HG03439 (cell line): ENCODE measurements around the gene TMEM117.

Experiments
- ATAC-seq: cut with Tn5 transposase; IDR thresholded peaks from one replicate; pipeline ENCODE4 v1.9.1; 2021; ENCODE audit warnings: mild to moderate bottlenecking, moderate library complexity; ENCODE audit not compliant: unreplicated experiment

Gene TMEM117

DNA sequence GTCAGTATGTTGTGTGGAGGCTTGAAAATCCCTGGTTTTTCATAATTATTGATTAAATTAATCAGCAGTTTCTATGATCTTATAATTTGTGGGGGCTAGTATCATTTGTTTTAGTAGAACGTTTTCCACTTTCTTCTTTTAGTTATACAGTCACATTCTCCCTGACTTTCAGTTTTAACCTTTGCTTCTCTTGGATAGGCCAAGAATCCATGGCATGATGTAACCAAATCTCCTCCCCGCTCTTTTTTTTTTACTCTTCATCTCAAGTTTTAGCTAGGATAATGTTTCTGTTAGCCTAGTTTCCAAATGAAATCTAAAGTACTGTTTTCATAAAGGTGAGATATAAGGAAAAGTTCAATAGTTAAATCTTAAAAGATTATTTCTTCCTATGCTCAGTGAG lies 106.5 kb downstream of the TMEM117 start:
- no peak for ATAC-seq

DNA sequence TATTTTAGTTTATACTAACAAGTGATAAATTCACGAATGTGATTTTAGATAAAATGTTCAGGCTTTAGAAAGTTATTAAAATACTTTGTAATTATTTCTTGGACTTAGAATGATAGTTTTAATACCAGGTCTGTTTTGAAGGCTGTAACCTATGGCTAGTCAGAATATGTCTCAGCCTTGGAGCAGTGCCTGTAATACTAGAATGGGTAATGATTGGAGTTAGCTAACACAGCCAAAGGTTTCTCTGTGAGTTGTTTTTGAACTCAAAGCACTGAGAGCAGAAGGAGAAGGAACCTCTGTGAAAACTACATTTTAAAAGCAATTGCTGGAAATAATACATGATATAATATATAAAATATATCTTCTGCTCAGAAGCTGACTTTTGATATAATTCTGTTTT lies 110.1 kb downstream of the TMEM117 start:
- no peak for ATAC-seq

DNA sequence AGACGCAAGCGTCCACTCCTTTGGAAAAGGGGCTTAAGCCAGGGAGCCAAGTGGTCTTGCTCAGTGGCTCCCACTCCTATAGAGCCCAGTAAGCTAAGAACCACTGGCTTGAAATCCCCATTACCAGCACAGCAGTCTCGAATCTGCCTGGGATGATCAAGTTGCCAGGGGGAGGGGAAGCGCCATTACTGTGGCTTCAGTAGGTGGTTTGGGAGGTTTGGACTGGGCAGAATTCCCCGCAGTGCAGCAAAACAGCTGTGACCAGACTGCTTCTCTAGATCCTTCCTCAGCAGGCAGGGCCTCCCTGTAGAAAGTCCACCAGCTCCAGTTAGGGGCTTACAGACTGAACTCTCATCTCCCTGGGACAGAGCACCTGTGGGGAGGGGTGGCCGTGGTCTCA lies 115.4 kb downstream of the TMEM117 start:
- ATAC-seq = no peak

DNA sequence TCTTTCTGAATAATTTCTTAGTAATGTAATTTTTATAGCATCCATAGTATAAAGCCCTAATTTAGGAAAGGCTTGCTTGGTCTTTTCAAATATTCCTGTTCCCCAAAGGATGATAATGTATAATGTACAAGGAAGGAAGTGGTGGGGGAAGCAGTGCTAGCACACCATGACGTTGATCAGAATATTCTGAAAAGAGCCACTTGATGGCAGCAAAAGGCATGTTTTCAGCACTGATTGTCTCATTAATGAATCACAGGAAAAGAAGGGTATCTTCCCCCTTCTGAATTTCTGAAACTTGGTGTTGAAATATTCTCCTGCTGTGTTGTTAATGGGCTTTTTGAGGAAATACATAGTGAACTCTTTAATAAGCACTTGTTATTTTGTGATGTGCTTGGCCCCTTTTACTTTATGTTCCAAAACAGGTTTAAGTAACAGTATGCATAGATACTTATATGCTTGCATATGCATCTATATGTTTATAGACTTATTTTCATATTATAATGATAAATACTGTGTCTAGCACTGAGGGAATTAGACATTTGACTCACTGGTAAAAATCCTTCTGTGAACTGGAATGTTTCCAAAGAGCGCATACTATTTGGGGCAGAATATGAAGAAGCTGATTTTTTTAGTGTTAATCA lies 122.0 kb downstream of the TMEM117 start:
- peak; percentile 87 for ATAC-seq

DNA sequence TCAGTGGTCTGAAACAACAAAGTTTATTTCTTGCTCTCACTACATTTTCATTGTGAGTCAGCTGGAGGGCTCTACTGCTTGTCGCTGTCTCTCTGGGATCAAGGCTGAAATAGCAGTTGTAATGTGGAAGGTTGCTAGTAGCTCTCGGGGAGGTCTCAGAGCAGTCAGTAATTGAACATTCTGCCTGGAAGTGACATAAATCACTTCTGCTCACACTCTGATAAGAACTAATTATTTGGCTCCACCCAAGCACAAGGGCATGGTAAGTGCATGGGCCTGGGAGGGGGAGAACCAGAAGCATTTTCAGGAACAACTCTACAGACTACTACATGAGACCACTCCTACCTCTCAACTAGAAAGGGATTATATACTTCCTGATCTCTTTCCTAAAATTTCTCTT lies 128.2 kb downstream of the TMEM117 start:
- no peak for ATAC-seq

DNA sequence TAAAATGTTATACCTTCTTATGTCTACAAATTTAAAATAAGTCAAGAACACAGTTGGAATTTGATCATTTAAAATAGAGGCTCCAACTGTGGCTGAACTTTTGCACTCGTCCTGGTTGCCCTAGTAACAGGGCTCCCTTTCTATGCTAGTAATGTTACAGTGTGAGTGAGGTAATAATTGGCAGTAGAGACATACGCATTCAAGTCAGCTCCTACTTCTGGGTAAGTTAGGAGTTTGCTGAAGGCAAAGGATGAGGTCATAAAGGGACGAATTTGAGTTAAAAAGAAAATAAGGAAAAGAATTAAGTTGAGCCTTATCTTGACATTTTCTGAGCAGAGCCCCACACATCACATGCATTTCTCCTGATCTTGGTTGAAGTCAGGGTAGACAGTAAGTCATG lies 129.1 kb downstream of the TMEM117 start:
- no peak for ATAC-seq

DNA sequence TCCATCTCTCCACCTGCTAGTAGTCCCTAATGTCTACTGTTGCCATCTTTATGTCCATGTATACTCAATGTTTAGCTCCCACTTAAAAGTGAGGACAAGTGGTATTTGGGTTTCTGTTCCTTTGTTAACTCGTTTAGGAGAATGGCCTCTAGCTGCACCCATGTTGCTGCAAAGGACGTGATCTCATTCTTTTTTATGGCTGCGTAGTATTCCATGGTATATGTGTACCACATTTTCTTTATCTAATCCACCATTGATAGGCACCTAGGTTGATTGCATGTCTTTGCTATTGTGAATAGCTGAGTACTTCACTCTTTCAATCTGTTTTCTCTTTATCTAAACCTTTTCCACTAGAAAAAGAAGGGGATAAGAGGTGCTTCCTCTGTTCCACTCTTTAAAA lies 130.0 kb downstream of the TMEM117 start:
- no peak for ATAC-seq

DNA sequence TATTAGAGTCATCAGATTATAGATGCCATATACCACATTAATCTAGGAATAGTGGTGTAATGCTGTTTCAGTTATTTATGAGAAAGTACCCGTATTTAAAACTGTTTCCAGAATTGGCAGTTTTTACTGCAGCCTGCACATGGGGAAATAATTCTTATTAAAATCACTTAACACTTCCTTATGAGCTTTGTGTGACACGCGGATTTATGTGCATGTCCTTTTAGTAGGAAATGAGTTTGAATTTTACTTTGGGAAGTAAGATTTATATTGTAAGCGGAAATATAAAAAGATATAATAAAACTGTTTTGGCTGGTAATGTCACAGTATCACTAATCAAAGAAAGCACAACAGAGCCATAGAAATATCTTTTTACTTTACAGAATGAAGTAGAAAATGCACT lies 132.9 kb downstream of the TMEM117 start:
- ATAC-seq = no peak

DNA sequence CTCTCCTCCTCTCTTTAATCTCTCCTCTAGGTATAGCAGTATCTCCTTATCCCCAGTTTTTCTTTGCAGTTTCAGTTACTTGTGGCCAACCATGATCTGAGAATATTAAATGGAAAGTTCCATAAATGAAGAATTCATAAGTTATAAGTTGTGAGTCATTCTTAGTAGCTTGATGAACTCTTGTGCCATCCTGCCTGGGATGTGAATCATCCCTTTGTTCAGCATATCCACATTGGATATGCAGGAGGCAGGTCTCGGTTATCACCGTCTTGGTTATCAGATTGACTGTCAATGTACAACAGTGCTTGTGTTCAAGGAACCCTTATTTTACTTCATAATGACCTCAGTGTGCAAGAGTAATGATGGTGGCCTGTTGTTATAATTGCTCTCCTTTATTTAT lies 134.0 kb downstream of the TMEM117 start:
- no peak for ATAC-seq

DNA sequence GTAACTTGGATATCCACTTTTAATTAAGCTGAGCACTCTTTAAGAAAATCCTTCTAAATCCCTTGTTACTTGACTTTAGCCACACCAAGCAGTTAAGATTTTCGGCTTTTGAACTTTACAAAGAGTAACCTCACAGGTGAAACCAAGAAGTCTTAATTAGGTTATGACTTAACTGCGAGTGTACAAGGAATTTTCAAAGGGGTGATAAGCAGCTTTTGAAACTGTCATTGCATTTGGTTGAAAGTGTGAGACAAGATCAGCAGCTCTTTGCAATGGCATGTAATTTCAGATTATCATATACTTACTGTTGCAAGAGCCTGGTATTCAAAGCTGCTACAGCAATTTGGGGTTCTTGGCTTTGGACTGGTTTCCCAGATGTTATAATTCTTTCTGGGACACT lies 137.5 kb downstream of the TMEM117 start:
- no peak for ATAC-seq

DNA sequence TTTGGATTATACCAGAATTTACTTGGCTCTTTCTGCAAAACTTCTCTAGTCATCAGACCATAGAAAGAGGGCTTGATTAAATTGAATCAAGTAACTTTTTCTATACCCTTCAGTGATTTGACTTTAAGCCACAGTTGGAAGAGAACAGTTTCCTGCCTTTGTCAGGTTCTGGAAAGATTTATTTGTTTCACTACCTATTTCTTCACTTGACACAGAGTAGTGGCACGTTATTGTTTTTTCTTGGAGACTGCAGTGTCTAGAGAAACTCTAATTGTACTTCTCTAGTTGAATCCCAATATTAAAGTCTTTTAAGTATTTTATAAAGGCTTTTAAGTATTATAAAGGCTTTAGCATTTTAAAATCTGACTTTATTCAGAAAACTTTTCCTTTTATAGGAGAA lies 138.1 kb downstream of the TMEM117 start:
- ATAC-seq = no peak

DNA sequence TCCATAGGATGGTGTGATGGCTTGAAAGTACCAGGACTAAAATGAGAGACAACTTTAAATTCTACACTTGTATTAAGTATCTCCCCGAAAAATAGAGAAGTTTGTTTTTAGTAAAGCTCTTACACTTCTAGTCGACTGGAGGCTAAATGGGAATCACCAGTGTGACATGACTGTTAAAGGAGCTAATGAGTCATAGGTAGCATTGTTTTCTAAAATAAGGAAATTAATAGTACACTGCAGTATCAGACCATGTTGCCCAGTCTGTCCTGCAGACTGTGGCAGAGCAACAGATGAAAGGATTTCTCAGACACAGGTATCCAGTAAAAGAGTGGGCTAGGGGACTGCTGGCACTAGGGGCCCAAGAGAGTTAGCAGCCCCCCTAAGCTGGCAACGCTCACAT lies 140.1 kb downstream of the TMEM117 start:
- no peak for ATAC-seq

DNA sequence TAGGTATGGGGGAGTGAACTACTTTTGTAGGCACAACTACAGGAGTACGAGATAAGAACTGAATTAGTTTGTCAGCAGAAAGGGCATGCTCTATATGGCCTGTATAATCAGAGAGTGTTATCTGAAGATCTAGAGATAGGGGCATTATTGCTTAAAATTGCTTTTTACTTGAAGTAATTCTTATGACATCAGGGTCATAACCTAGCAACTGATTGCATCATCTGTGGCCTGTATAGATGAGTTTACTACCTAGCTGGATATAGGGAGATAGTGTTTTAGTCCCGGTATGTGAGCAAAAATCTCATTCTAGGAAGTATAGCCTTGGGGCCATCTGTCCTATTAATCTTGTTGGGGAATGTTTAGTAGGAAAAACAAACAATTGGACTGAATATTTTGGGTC lies 142.7 kb downstream of the TMEM117 start:
- ATAC-seq = no peak

DNA sequence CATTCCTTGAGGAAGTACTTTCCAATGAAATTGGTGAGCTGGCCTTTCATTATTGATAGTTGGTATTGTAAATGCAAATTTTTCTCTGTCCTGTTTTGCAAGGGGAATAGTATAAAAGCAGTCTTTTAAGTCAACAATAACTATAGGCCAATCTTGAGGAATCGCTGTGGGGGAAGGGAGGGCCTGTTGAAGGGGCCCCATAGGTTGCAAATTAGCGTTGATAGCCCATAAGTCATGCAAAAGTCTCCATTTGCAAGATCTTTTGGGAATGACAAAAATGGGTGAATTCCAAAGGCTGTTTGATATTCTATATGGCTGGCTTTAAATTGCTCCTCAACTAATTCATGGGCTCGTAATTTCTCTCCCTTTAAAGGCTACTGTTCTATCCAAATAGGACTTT lies 143.6 kb downstream of the TMEM117 start:
- no peak for ATAC-seq

DNA sequence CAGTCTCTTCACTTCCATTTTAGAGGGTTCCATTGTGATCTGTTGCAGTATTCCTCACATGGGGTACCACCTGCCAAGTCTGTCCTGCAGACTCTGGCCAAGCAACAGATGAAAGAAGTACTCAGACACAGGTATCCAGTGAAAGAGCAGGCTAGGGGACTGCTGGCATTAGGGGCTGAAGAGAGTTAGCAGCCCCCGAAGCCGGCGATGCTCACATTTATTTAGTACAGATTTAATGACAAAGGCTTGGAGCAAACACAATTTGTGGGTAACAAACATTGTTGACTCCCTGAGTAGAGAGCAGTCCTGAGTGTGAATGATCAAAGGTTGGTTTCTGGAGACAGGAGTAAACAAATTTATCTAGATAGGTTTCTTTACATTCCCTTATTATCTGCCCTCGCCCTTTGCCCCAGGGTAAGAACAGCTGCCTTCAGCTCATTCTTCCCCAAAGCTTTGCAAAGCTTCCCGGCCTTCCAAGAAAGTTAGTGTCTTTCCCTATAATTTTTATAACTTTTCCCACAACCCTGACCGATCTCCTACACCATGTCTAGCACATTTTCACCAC lies 144.8 kb downstream of the TMEM117 start:
- no peak for ATAC-seq

DNA sequence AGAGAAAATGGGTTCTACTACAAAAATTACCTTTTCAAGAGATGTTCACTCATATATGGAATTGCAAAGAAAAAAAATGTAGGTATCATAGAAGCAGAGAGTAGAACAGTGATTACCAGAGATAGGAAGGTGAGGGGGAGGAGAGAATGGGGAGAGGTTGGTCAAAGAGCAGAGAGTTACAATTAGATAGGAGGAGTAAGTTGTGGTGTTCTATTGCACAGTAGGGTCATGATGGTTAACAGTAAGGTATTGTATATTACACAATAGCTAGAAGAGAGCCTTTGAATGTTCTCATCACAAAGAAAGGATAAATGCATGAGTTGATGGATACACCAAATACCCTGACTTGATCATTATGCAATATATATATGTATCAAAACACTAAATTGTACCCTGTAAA lies 145.8 kb downstream of the TMEM117 start:
- ATAC-seq = no peak

DNA sequence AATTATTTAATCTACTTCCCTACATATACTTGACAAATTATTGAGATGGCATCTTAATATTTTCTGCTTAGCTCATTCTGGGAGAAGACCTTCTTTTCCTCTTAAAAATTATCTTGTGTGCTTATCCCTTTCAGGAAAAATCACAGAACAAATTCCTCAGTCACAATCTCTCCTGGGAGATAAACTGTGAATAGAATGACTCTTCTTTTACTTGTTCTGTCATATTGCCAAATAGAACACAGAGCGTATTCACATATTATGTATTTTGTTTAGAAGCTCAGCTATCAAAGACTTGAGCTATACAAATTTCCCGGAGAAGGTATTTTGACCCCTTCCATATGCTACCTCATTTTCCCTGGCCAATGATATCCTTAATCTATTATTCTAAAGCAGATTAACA lies 146.7 kb downstream of the TMEM117 start:
- no peak for ATAC-seq

DNA sequence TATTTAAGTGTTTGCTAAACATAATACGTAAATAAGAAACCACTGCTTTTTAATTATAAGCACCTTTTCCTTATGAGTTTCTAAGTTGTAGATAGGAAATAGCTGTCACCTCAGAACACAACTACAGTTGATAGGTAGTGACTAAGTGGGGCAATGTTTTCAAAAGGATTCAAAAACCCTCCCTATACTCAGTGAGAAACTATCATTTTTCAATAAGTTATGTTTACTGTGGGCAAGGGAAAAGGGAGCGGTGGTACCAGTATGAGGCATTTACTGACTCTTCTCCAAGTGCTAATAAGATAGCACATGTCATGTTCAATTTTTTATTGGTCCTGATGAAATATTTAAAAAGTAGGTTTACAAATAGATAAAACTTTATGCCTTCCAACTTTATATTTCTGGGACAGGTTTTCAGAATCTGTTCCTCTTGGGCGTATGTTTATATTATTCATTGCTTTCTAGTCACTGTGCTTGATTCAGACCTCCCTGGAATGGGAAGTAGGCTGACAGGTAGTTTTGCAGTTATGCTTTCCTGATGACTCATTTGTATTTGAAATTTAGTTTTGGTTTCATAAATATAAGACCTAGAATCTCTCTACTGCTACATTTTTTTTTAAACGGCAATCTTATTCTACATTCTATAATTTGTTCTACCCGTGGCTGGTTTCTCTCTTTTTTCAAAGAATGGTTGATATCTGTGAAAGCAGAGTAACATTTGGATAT lies 153.1 kb downstream of the TMEM117 start:
- peak; percentile 97 for ATAC-seq

DNA sequence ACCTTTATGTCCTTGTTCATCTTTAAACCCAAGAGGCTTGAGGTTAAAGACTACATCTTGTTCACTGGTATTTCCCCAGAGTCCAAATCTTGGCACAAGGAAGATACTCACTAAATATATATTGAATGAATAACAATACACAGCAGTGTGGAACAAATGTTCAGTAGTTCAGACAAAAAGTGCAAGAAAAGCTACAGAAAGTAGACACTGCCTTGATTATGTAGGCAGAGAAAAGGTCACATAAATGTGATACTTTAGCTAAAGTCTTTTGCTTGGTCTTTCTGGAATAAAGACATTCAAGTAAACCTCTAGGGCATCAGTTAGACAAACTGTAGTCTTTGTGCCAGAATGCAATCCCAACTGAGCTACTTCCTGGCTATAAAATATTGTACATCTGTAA lies 157.0 kb downstream of the TMEM117 start:
- ATAC-seq = no peak

DNA sequence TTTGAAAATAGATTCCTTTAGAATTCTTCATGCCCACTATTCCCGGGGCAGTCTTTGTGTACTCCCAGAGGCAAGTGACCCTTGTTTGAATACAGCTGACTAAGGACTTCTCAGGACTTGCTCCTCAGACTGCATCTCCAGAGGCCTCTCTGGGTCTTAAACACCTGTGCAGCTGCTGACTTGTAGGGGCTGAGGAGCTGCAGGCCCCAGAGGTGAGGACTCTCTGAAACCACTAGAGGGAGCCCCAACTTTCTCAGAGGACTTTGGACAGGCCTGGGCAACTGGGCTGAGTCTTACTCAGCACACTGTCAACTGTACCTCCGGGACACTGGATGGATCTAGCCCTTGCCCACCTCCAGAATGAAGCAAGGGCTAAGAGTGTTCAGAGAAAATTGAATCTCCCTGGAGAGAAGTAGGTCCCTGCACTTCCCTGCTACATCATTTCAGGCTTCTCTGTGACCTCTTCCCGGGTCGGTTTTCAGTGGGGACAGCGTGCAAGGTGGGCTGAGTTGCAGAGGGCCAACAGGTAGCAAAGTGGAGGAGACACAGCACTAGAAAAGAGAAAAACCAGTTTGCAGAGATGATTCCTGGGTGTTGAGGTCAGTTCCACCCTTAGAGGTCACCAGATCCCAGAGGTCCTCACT lies 164.6 kb downstream of the TMEM117 start:
- peak; percentile 98 for ATAC-seq

DNA sequence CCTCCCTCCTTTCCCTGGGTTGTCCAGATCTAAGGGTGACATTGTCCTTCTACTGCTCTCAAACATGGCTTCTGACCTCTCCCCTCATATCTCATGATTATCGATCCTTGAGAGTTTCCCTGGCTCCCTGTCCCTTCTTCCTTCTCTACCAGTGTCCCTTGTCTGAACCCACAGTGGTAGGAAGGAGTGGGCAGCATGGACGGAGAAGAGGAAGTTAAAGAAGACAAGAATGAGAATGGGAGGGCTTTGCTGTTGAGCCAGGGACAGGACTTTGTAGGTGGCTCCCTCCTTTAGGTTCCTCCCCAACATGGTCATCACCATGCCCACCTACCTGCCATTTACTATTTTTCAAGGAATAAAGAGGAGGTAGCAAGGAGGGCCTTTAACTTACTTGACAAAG lies 166.7 kb downstream of the TMEM117 start:
- ATAC-seq = no peak

DNA sequence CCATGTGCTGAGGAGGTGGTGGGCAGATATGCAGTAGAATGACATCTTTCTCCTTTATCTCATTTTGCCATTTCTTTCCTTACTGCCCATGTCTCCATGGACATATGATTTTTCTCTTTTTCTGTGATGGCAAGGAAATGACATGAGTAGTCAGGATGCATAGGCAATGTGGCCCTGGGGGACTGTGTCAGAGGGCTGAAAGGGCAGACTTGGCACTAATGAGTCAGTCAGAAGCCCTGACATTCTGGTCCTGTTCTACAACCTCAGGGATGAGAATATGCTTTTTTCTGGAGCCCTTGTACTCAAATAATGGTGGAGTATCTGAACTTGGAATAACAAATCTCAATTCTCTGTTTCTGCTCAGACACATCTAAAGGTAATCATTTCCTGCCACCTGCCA lies 167.8 kb downstream of the TMEM117 start:
- no peak for ATAC-seq
